Urinary bladder (tissue), 4 donors: ENCODE measurements around the gene EIF4E3. TPM values are rescaled to one million over a fixed set of nuclear protein-coding genes. Genes with fewer than 3 reads are reported as not detected.

Experiments used
- DNase-seq: peaks from one replicate; pipeline ENCODE4 v3.0.0-alpha.2; 2015; ENCODE audit errors: extremely low spot score
- H3K27ac ChIP-seq: one replicate; pipeline ENCODE4 v1.5.1; 2013; ENCODE audit warnings: low read depth, mild to moderate bottlenecking, moderate library complexity
- H3K36me3 ChIP-seq: one replicate; pipeline ENCODE4 v1.6.1; 2013; ENCODE audit warnings: mild to moderate bottlenecking, moderate library complexity; ENCODE audit not compliant: insufficient read depth
- H3K4me1 ChIP-seq: one replicate; pipeline ENCODE4 v1.6.1; 2013; ENCODE audit warnings: mild to moderate bottlenecking, moderate library complexity; ENCODE audit not compliant: insufficient read depth
- H3K4me3 ChIP-seq: one replicate; pipeline ENCODE4 v1.5.1; 2013; ENCODE audit warnings: low read depth, low read length
- WGBS: extraction: QIAGEN DNeasy Blood & Tissue Kit; methylation state at CpG from one replicate; pipeline ENCODE4 v1.1.7; 2013; 5-methylcytosine and 5-hydroxymethylcytosine counted together
- polyA plus RNA-seq: library from polyadenylated mRNA; stranded (reverse); fragments of 200-250 nt; gene quantifications from one replicate; pipeline ENCODE4 v1.2.3, GENCODE V29; 2013
- total RNA-seq: library from RNA; depleted of rRNA; stranded (reverse); fragments of >200 nt; gene quantifications from one replicate; pipeline ENCODE4 v1.2.3, GENCODE V29; 2014
- donor health status: healthy with polysubstance abuse.
- donor health status: healthy.

The EIF4E3 gene
- total RNA-seq, result 16.0 TPM
- 22.8 TPM for polyA plus RNA-seq

DNA sequence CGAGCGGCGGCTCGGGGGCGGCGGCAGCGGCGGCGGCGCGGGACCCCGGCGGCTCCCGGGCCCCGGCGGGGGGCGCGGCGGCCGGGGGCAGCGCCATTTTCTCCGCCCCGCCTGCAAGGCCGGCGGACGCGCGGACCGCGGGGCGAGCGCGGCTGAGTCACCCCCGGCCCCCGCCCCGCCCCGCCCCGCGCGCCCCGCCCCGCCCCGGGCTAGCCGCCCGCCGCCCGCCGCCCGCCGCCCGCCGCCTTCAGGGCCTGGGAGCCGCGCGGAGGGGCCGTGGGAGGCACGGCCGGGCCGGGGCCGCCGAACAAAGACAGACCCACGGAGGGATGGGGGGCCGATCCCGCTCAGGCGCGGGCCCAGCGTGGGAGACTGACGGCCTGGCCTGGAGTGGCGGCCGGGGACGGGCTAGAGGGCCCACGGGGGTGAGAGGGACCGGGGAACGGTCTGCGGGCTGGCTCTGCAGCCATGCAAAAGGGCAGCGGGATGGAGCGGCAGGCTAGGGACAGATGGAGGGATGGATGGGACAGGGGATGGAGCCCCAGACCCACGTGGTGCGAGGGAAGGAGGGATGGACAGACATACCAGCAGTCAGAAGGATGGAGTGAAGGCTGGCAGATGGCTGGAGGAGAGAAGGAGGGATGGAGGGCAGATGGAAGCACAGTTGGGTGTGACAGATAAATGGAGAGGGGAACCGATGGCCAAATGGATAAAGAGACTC is at the start of gene EIF4E3:
Gene EIF4E3 (minus strand): TSS at position 132 of the 721 bp plus-strand sequence. CDS start 35 bp downstream, at position 97.
- peak within 1 kb of the TSS; percentile 98 for H3K4me3 ChIP-seq
- H3K27ac ChIP-seq, result peak within 1 kb of the TSS; percentile 71
- DNase-seq, result no peak
- WGBS, result 2% methylated on average over 68 of the region's 80 CpGs
- no peaks in the 10 kb centered on the region for H3K36me3 ChIP-seq
- no peaks in the 10 kb centered on the region for H3K4me1 ChIP-seq

DNA sequence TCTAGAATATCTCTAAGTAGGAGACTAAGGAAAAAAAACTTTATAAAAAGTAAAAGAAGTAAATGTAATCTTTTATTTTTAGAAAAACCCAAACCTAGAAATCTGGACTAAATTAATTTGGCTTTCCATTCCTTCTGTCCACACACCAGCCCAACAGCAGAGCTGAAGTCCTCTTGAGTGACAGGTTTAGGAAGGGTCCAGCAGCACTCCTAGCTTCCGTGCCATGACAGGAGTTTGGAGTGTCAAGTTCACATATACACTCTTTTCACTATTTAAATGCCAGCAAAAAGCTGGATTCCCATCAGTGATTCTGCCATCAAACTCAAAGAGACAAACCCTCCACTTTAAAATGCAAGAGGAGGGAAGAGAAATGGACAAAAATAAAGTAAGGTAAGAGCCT is 46.7 kb upstream of the EIF4E3 start:
- 37% methylated on average over 1 of the region's 1 CpG for WGBS
- Histone ChIP-seq H3K4me1 (no peaks in the 10 kb centered on the region), H3K27ac (no peak overlapping the region), H3K4me3 (no peak overlapping the region), H3K36me3 (no peaks in the 10 kb centered on the region)
- DNase-seq, result no peak

DNA sequence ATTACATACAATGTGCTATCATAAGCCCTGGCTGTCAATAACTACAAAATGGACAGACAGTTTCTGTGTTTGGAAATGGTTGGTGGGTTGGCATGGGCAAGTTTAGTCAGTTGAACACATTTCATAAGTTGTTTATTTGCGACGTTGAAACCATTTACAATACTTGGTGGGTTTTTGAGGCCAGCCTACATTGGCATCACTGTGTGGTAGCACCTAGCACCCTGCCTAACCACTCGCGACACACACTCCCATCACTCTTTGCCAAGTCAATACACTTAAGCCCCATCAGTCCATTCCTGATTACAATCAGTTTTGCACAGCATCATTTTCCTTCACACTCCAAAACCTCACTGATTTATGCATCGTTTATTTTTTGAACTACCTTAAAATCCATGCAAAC is 45.9 kb upstream of the EIF4E3 start:
- DNase-seq, result no peak
- Histone ChIP-seq H3K4me1 (no peaks in the 10 kb centered on the region), H3K36me3 (no peaks in the 10 kb centered on the region), H3K27ac (no peak overlapping the region), H3K4me3 (no peak overlapping the region)
- 69% methylated on average over 5 of the region's 5 CpGs for WGBS

DNA sequence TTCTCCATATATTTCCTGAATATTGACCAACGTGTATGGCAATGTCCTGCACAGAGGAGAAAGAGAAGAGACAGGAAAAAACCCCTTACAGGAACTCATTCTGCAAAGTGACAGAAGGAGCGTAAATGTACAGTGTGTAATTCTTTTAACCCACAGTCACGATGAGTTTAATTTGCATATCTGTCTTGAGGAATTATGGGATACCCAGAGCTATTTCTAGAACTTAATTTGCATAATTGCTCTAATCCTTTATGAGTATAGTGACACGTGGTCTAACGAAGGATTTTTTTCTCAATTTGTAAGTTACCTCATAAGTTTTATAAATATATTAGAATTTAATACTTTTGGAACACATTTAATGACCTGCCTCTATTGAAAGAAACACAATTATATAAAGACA is 38.2 kb upstream of the EIF4E3 start:
- no peak for DNase-seq
- H3K36me3 ChIP-seq, result no peaks in the 10 kb centered on the region
- 70% methylated on average over 5 of the region's 5 CpGs for WGBS
- no peaks in the 10 kb centered on the region for H3K4me1 ChIP-seq
- H3K27ac ChIP-seq, result no peak overlapping the region
- H3K4me3 ChIP-seq, result no peak overlapping the region

GRCh38 chr3:71760140-71760539 is 34.9 kb upstream of the EIF4E3 start:
- 96% methylated on average over 1 of the region's 1 CpG for WGBS
- Histone ChIP-seq H3K27ac (no peak overlapping the region), H3K4me3 (no peak overlapping the region), H3K4me1 (no peaks in the 10 kb centered on the region), H3K36me3 (no peaks in the 10 kb centered on the region)
- no peak for DNase-seq

DNA sequence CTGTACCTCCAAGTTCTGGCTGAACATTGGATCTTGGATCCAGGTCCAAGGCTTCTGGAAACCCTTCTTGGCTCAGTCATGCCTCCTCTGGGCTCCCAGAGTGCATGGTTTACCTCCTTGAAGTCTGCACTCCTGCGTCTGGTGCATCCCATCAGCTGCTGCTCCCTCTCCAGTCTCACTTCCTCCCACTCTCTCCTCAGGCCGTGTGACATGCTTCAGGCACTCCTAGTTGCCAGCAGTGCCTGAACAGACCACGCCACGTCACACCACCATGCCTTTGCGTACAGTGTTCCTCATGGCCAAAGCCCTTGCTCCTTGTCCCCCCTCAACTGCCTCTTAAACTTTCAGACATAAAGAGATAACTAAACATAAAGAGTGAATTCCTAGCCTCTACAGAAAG is 34.2 kb upstream of the EIF4E3 start:
- 77% methylated on average over 5 of the region's 5 CpGs for whole genome bisulfite sequencing
- no peaks in the 10 kb centered on the region for H3K36me3 ChIP-seq
- H3K27ac ChIP-seq, result no peak overlapping the region
- no peak for DNase-seq
- H3K4me3 ChIP-seq, result no peak overlapping the region
- no peaks in the 10 kb centered on the region for H3K4me1 ChIP-seq

GRCh38 chr3:71758091-71758490 is 32.9 kb upstream of the EIF4E3 start:
- Histone ChIP-seq H3K36me3 (no peaks in the 10 kb centered on the region), H3K27ac (no peak overlapping the region), H3K4me1 (no peaks in the 10 kb centered on the region), H3K4me3 (no peak overlapping the region)
- no peak for DNase-seq
- 95% methylated on average over 2 of the region's 2 CpGs for whole genome bisulfite sequencing

DNA sequence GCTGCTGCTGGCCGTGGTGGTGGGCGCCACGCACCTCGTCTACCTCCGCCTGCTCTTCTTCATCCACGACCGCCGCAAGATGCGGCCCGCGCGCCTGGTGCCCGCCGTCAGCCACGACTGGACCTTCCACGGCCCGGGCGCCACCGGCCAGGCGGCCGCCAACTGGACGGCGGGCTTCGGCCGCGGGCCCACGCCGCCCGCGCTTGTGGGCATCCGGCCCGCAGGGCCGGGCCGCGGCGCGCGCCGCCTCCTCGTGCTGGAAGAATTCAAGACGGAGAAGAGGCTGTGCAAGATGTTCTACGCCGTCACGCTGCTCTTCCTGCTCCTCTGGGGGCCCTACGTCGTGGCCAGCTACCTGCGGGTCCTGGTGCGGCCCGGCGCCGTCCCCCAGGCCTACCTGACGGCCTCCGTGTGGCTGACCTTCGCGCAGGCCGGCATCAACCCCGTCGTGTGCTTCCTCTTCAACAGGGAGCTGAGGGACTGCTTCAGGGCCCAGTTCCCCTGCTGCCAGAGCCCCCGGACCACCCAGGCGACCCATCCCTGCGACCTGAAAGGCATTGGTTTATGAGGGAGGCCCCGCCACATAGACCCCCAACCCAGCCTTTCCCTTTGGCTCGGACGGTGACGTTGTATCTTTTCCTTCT is 29.5 kb upstream of the EIF4E3 start:
- H3K4me3 ChIP-seq, result peak overlapping the region; percentile 84
- no peak for DNase-seq
- H3K36me3 ChIP-seq, result no peaks in the 10 kb centered on the region
- H3K27ac ChIP-seq, result no peak overlapping the region
- 13% methylated on average over 65 of the region's 65 CpGs for WGBS
- H3K4me1 ChIP-seq, result no peaks in the 10 kb centered on the region

GRCh38 chr3:71753701-71754609 is 28.8 kb upstream of the EIF4E3 start, which contains the start of gene GPR27:
Gene GPR27 (plus strand): TSS chr3:71753855. CDS start chr3:71754050, 195 bp downstream.
- Histone ChIP-seq H3K4me1 (no peaks in the 10 kb centered on the region), H3K4me3 (peak within 1 kb of the TSS; percentile 84), H3K27ac (no peak within 1 kb of the TSS), H3K36me3 (no peaks in the 10 kb centered on the region)
- under 1% methylated on average over 131 of the region's 131 CpGs for WGBS
- DNase-seq, result no peak

- Histone ChIP-seq H3K4me3 (peak overlapping the region; percentile 84), H3K4me1 (no peaks in the 10 kb centered on the region), H3K36me3 (no peaks in the 10 kb centered on the region), H3K27ac (no peak overlapping the region)
- WGBS, result 10% methylated on average over 68 of the region's 68 CpGs
- DNase-seq, result no peak
These were observed 27.9 kb upstream of the EIF4E3 start for GRCh38 chr3:71752831-71753700.

DNA sequence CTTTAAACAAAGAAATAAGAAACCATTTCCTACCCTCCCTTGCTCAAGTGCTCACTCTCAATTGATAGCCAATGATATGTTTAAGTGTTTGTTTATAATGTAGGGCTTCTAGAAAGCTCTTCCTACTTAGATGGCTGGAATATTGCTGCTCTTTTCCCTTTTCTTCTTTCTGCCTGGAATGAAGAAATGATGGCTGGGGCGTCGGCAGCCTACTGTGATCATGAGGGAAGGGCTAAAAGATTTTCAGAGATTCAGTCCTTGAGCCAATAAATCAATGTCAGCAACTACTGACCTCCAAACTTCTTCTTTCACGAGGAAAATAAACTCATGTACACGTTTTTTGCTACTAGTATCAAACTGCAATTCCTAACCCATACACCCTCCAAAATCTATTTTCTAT is 26.4 kb upstream of the EIF4E3 start:
- H3K4me3 ChIP-seq, result no peak overlapping the region
- no peaks in the 10 kb centered on the region for H3K4me1 ChIP-seq
- 89% methylated on average over 4 of the region's 4 CpGs for WGBS
- no peak overlapping the region for H3K27ac ChIP-seq
- DNase-seq, result no peak
- no peaks in the 10 kb centered on the region for H3K36me3 ChIP-seq

GRCh38 chr3:71744738-71745137 is 19.5 kb upstream of the EIF4E3 start:
- H3K27ac ChIP-seq, result no peak overlapping the region
- H3K4me3 ChIP-seq, result no peak overlapping the region
- no peaks in the 10 kb centered on the region for H3K36me3 ChIP-seq
- H3K4me1 ChIP-seq, result no peaks in the 10 kb centered on the region
- 85% methylated on average over 3 of the region's 3 CpGs for WGBS
- DNase-seq, result no peak

DNA sequence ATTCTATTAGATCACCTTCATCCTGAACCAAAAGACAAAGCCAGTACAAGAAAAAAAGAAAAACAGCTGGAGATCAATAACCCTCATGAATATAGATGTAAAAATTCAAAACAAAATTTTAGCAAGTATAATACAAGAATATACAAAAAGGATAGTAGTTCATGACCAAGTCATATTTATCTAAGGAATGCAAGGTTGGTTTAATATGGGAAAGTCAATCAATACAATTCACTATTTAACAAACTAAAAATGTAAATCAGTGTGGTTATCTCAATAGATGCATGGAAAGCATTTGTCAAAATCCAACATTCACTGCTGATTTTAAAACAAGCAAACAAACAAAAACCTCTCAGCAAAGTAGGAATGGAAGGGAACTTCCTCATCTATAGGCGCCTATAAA is 17.4 kb upstream of the EIF4E3 start:
- H3K4me3 ChIP-seq, result no peak overlapping the region
- 98% methylated on average over 1 of the region's 1 CpG for WGBS
- DNase-seq, result no peak

More for the DNA sequence above, 17.4 kb upstream of the EIF4E3 start:
- H3K4me1 ChIP-seq, result no peaks in the 10 kb centered on the region
- no peak overlapping the region for H3K27ac ChIP-seq
- H3K36me3 ChIP-seq, result no peaks in the 10 kb centered on the region
